ENCODE measurements around the gene CLVS2. TPM values are rescaled to one million over a fixed set of nuclear protein-coding genes. Genes with fewer than 3 reads are reported as not detected.

CLVS2 gene
- total RNA-seq, 1 donor from 2014 or later = not detected

DNA sequence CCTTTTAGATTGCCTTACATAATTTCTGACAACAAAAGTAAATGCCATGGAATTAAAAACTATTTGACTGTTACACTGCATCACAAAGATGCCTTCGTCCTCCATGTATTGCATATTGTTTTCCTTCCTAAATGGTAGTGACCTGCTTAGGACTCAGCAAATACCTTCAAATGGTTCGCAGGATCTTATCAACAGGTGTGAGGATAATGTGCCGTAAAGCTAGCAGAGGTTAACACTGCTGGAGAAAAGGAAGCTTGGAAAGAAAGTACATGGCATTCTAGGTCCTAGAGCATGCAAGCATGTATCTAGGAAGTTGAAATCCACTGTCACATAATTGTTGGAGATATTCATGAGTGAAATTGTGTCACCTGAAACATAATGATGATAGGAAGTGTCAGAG, 5.5 kb downstream of the CLVS2 start:
- H3K4me1 Mint-ChIP-seq = no peaks in the 10 kb centered on the region
- no peaks in the 10 kb centered on the region for H3K9me3 Mint-ChIP-seq
- H3K27me3 Mint-ChIP-seq = peaks cover 20% of the 10 kb centered on the region
- no peak overlapping the region for H3K27ac Mint-ChIP-seq
- DNase-seq = no peak
- intact Hi-C loops (cut with micrococcal nuclease) = no loop called here
- no peak overlapping the region for H3K4me3 Mint-ChIP-seq
- H3K36me3 Mint-ChIP-seq (ENCODE audit: low read depth) = no peaks in the 10 kb centered on the region

DNA sequence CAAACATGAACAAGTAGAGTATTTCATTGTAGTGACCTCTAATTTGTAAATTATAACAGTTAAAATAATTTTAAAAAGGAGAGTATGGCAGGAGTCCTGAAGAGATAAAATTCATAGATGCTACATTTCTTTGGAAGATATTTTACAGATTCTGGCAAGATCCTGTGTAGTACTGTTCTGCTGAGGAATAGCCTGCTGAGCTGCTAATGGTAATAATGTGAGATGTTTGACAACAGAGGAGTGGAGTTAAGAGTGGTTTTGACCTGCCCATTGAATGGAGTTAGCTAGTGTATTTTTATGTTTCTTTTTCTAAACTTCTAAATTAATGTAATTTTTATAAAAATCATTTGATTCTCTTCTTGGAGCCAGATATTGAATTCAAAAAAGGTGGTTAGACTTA, 11.8 kb downstream of the CLVS2 start:
- intact Hi-C loops (cut with micrococcal nuclease) = no loop called here
- Mint-ChIP-seq H3K27me3 (no peaks in the 10 kb centered on the region), H3K4me3 (no peak overlapping the region), H3K36me3 (ENCODE audit: low read depth) (no peaks in the 10 kb centered on the region), H3K9me3 (no peaks in the 10 kb centered on the region), H3K27ac (no peak overlapping the region), H3K4me1 (no peaks in the 10 kb centered on the region)
- no peak for DNase-seq

DNA sequence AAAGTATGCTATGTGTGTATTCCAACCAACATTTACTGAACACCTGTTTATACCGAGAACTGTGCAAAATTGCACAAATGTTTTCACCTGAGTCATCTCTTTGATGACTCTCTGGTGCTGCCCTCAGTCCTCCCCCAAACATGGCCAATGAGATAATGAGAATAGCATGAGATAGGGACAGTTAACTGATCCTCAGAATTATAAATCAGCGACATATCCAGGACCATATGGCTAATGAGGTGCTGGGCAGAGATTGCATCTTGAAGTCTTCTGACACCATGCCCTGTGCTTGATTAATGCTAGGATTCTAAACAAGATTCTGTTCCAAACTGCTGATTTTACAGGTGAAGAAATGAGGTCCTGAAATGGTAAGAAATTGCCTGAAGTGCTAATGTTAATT, 13.0 kb downstream of the CLVS2 start:
- DNase-seq = no peak
- Mint-ChIP-seq H3K27me3 (no peaks in the 10 kb centered on the region), H3K36me3 (ENCODE audit: low read depth) (no peaks in the 10 kb centered on the region), H3K4me1 (no peaks in the 10 kb centered on the region), H3K27ac (no peak overlapping the region), H3K9me3 (no peaks in the 10 kb centered on the region), H3K4me3 (no peak overlapping the region)
- intact Hi-C loops (cut with micrococcal nuclease) = no loop called here

DNA sequence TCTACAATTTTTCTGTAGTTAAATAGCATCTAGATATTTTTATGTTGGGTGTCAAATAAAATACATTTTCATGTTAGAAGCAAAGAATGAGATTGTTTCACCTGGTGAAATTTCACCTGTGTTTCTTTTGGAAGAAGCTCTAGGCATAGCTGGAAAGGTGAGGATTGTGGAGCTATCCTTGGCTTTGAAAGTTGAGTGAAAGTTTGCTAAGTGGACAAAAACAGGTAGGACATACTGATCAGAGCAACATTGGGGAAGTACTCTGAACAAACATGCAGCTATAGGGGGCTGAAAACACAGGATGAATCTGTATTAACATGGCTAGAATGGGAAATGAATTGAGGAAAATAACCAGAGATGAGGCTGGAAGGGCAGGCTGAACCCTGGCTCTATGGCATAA, 18.8 kb downstream of the CLVS2 start:
- Mint-ChIP-seq H3K27me3 (no peaks in the 10 kb centered on the region), H3K36me3 (ENCODE audit: low read depth) (no peaks in the 10 kb centered on the region), H3K27ac (no peak overlapping the region), H3K9me3 (no peaks in the 10 kb centered on the region), H3K4me3 (no peak overlapping the region), H3K4me1 (no peaks in the 10 kb centered on the region)
- intact Hi-C loops (cut with micrococcal nuclease) = no loop called here
- no peak for DNase-seq

DNA sequence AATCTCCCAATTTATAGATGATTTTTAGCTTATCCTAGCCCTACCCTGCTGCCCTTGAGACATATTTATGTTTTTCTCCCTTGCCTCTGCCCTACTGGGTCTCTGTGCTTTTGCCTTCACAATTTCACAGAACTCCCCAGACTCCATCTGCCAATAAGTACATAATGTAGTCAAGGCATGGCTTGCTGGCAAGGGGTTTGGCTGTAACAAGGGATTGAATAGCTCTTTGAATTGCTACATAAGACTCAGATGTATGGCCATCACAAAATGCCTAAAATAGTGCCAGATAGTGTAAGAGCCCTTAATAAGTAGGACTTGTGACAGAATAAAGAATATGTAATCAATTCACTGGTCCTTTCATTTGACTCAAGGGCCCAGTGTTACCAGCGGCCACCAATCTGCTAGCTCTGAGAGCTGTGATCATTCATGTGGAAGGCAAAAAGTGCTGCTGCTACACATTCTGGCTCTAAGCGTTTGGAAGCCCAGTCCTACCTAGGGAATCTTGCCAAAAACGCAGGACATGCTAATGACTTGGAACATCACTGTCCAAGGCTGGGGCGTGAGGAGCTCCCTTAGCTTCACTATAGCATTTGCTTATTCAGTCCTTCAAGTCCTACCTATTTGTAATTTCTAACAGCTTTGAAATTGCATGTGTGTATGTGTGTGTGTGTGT, 20.5 kb downstream of the CLVS2 start:
- intact Hi-C loops (cut with micrococcal nuclease) = no loop called here
- H3K4me3 Mint-ChIP-seq = no peak overlapping the region
- no peaks in the 10 kb centered on the region for H3K36me3 Mint-ChIP-seq (ENCODE audit: low read depth)
- DNase-seq = no peak
- no peaks in the 10 kb centered on the region for H3K27me3 Mint-ChIP-seq
- no peak overlapping the region for H3K27ac Mint-ChIP-seq
- H3K9me3 Mint-ChIP-seq = no peaks in the 10 kb centered on the region
- H3K4me1 Mint-ChIP-seq = no peaks in the 10 kb centered on the region

- Mint-ChIP-seq H3K36me3 (ENCODE audit: low read depth) (no peaks in the 10 kb centered on the region), H3K9me3 (no peaks in the 10 kb centered on the region), H3K4me1 (no peaks in the 10 kb centered on the region), H3K27me3 (no peaks in the 10 kb centered on the region), H3K27ac (no peak overlapping the region), H3K4me3 (no peak overlapping the region)
- intact Hi-C loops (cut with micrococcal nuclease) = no loop called here
- DNase-seq = no peak
Measured at GRCh38 chr6:123017104-123017682, 21.2 kb downstream of the CLVS2 start.

DNA sequence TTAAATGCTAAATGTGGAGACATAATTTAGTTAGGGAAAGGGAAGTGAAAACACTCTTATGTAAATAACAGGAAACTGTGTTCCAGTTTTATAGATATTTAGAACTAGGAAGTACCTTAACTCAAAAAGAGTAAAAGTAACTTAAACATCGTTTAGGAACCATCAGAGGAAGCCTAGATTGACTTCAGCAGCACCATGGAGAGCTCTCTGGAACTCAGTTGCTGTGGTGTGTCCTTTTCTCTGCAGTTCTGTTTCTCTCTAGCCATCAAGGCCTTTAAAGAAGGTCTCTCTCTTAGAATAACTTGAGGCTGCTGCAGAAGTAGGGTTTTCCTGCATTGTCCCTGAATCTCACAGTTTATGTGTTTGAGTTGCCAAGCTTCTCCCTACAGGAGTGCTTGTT, 26.9 kb downstream of the CLVS2 start:
- no peaks in the 10 kb centered on the region for H3K27me3 Mint-ChIP-seq
- no peaks in the 10 kb centered on the region for H3K9me3 Mint-ChIP-seq
- H3K27ac Mint-ChIP-seq = no peak overlapping the region
- intact Hi-C loops (cut with micrococcal nuclease) = no loop called here
- DNase-seq = no peak
- H3K36me3 Mint-ChIP-seq (ENCODE audit: low read depth) = no peaks in the 10 kb centered on the region
- H3K4me3 Mint-ChIP-seq = no peak overlapping the region
- no peaks in the 10 kb centered on the region for H3K4me1 Mint-ChIP-seq

DNA sequence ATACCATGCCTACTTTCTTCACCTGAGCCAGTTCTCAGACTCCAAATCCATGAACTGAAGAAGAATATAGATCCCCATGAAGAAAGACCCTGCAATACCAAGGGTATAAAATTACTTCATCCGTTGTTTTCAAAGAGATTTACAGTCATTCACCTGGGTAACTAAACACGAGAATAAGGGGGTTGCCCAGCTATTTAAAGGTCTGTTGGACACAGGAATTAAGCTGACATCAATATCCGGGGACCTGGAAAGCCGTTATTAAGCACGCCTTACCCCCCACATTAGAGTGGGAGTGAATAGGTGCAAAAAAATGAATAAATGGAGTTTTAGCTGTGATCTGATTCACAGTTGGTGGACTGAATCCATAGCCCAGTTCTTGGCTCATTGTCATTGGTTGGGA, 28.9 kb downstream of the CLVS2 start:
- intact Hi-C loops (cut with micrococcal nuclease) = no loop called here
- Mint-ChIP-seq H3K9me3 (no peaks in the 10 kb centered on the region), H3K27me3 (no peaks in the 10 kb centered on the region), H3K27ac (no peak overlapping the region), H3K4me1 (no peaks in the 10 kb centered on the region), H3K4me3 (no peak overlapping the region), H3K36me3 (ENCODE audit: low read depth) (no peaks in the 10 kb centered on the region)
- DNase-seq = no peak

- Mint-ChIP-seq H3K9me3 (no peaks in the 10 kb centered on the region), H3K27me3 (no peaks in the 10 kb centered on the region), H3K36me3 (ENCODE audit: low read depth) (no peaks in the 10 kb centered on the region), H3K27ac (no peak overlapping the region), H3K4me1 (no peaks in the 10 kb centered on the region), H3K4me3 (no peak overlapping the region)
- DNase-seq = no peak
- intact Hi-C loops (cut with micrococcal nuclease) = no loop called here
Measured at GRCh38 chr6:123027408-123027807, 31.4 kb downstream of the CLVS2 start.

DNA sequence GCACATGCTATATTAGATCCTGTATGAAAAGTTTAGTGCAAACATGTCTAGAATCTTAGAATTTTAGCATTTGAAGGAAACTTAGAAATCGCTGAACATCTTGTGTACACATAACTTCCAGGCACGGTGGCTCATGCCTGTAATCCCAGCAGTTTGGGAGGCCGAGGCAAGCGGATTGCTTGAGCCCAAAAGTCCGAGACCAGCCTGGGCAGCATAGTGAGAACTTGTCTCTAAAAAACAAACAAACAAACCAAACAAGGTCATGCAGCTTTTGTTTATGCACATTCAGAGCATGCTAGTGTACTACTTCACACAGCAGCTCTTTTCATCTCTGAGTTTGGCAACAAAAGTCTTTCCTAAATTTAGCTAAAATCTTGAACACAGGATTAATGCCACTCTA, 32.2 kb downstream of the CLVS2 start:
- H3K4me1 Mint-ChIP-seq = no peaks in the 10 kb centered on the region
- no peak for DNase-seq
- intact Hi-C loops (cut with micrococcal nuclease) = no loop called here
- H3K9me3 Mint-ChIP-seq = no peaks in the 10 kb centered on the region
- H3K4me3 Mint-ChIP-seq = no peak overlapping the region
- no peak overlapping the region for H3K27ac Mint-ChIP-seq
- no peaks in the 10 kb centered on the region for H3K36me3 Mint-ChIP-seq (ENCODE audit: low read depth)
- no peaks in the 10 kb centered on the region for H3K27me3 Mint-ChIP-seq

DNA sequence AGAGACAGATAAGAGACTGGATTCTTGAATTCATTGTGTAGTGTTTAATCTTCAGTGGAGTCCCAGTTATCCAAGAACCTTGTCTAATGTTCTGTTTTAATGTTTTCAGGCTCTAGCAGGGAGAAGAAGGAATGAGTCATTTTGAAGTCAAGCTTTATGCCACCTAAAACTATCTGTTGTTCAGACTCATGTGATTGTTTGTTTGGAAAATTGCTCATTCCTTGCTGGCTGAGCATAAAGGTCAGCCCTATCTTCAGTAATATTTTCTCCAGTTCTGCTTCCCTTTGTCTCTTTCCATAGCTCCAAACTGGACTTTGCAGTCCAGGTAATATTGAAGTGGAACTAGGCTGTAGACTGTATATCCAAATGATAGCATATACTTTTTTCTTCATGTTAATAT, 34.2 kb downstream of the CLVS2 start:
- no peaks in the 10 kb centered on the region for H3K27me3 Mint-ChIP-seq
- no peaks in the 10 kb centered on the region for H3K9me3 Mint-ChIP-seq
- no peaks in the 10 kb centered on the region for H3K4me1 Mint-ChIP-seq
- no peak overlapping the region for H3K4me3 Mint-ChIP-seq
- no peak for DNase-seq
- H3K27ac Mint-ChIP-seq = no peak overlapping the region
- intact Hi-C loops (cut with micrococcal nuclease) = no loop called here
- H3K36me3 Mint-ChIP-seq (ENCODE audit: low read depth) = no peaks in the 10 kb centered on the region

DNA sequence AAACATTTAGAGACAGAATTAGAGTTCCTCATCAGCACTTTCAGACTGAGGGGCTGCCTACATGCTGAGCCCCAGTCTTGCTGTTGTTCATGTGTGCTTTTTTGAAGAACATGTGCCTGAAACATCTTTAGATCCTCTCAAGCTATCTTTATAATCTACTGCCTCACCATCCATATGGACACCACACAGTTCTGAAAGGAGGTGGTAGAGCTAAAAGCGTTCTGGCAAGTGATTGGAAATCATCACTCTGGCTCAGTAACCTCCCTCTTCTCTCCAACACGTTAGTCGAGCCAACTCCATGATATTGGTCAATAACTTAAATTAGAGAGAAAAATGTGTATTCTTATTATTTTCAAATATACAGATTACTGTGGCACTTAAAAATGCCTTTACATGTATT, 40.6 kb downstream of the CLVS2 start:
- H3K27me3 Mint-ChIP-seq = no peaks in the 10 kb centered on the region
- no peaks in the 10 kb centered on the region for H3K36me3 Mint-ChIP-seq (ENCODE audit: low read depth)
- no peaks in the 10 kb centered on the region for H3K9me3 Mint-ChIP-seq
- H3K4me3 Mint-ChIP-seq = no peak overlapping the region
- H3K4me1 Mint-ChIP-seq = no peaks in the 10 kb centered on the region
- H3K27ac Mint-ChIP-seq = no peak overlapping the region
- no peak for DNase-seq
- intact Hi-C loops (cut with micrococcal nuclease) = no loop called here

DNA sequence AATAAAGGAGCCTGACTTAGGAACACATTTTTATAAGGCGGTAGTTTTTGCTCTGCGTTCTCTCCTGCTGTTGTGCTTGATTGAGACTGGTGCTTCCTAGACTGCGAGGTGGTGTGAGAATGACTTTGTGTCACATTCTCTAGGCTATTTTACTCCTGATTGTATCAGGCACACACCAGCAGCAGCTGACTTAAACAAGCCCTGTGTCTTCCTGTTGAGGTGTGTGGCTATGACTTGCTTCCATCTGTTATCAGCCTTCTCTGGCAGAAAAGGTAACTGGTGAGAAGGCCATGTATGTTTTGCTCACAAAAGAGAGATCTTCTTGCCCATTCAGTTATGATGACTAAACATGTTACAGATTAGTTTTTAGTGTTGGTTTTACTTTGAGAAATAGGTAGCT, 43.4 kb downstream of the CLVS2 start:
- Mint-ChIP-seq H3K27ac (no peak overlapping the region), H3K36me3 (ENCODE audit: low read depth) (no peaks in the 10 kb centered on the region), H3K4me3 (no peak overlapping the region), H3K27me3 (no peaks in the 10 kb centered on the region), H3K9me3 (no peaks in the 10 kb centered on the region), H3K4me1 (no peaks in the 10 kb centered on the region)
- intact Hi-C loops (cut with micrococcal nuclease) = no loop called here
- DNase-seq = no peak

- no peak overlapping the region for H3K4me3 Mint-ChIP-seq
- no peak overlapping the region for H3K27ac Mint-ChIP-seq
- no peaks in the 10 kb centered on the region for H3K4me1 Mint-ChIP-seq
- no peaks in the 10 kb centered on the region for H3K9me3 Mint-ChIP-seq
- no peaks in the 10 kb centered on the region for H3K27me3 Mint-ChIP-seq
- no peaks in the 10 kb centered on the region for H3K36me3 Mint-ChIP-seq (ENCODE audit: low read depth)
- DNase-seq = no peak
- intact Hi-C loops (cut with micrococcal nuclease) = no loop called here
Measured at GRCh38 chr6:123042401-123042800, 46.4 kb downstream of the CLVS2 start.

DNA sequence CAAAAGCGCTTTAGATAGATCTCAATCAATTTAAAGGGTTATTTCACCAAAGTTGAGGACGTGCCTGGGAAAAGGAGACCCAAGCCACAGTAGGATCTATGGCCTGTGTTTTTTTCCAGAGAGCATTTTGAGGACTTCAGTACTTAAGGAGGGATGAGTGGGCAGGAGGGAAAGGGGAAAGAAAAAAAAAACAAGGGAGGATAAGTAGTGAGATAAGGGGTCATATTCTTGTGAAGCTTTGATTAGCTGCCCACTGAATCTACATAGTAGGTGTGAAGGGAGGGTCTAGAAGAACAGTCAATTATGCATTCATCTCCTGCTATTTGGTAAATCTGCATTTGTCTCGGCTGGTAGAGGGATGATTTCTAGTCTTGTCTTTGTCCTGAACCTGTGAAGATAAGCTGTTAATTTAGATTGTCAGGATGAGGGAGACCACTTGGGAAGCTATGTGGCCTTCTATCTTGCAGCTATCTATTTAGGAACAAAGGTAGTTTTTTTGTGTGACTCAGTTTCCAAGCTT, 48.4 kb downstream of the CLVS2 start:
- Mint-ChIP-seq H3K4me1 (no peaks in the 10 kb centered on the region), H3K27ac (no peak overlapping the region), H3K9me3 (no peaks in the 10 kb centered on the region), H3K36me3 (ENCODE audit: low read depth) (no peaks in the 10 kb centered on the region), H3K4me3 (no peak overlapping the region), H3K27me3 (no peaks in the 10 kb centered on the region)
- intact Hi-C loops (cut with micrococcal nuclease) = no loop called here
- no peak for DNase-seq

All from activated CD4-positive, alpha-beta T cell treated with anti-CD3 and anti-CD28 coated beads, Interleukin-2, amount 10 ng/mL, durations not matched to agents 24 days and 14 days (primary cell).